ENCODE results near the gene NPBWR2. TPM values are rescaled to one million over a fixed set of nuclear protein-coding genes. Genes with fewer than 3 reads are reported as not detected.

The NPBWR2 gene
- total RNA-seq, 4 donors from 2014 or later, result not detected

DNA sequence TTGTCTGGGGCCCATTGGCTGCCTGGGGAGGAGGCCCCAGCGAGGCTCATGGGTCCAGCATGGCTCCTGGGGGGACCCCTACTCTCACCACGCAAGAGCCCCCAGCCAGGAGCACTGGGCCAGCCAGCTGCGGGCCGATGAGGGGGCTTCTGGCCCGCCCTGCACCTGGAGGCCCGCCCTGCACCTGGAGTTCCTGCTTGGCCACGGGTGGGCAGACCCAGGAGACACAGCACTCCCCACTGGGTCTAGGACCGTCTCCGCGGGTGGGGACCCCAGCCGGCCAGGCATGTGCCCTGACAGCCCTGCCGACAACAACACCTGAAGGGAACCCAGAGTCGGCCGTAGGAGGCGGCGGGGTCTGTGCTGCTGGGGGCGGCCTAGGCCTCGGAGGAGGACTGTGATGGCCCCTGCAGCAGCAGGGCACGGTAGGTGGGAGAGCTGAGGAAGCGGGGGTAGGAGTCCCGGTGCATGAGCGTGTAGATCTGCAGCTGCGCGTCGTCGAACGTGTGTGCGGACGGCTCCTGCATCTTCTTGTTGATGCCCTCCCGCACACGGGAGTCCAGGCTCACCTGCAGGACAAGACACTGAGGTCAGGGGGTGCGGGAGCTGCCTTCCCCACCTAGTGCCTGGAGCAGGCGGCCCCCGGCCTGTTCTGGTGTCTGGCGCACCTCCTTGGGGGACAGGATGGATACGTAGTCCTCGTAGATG lies 33.7 kb downstream of the NPBWR2 start:
- intact Hi-C loops (cut with DNase I; ENCODE audit: low total_unique reads), result no loop called here
- Histone ChIP-seq H3K27ac (no peak overlapping the region), H3K9me3 (no peaks in the 10 kb centered on the region), H3K36me3 (no peaks in the 10 kb centered on the region), H3K4me3 (no peak overlapping the region), H3K27me3 (peaks cover 0 to 12% of the 10 kb centered on the region in 2 donors), H3K4me1 (peaks cover 0 to 2% of the 10 kb centered on the region in 2 donors)
- DNase-seq, result no peak
- TF ChIP-seq, protein P1, sequence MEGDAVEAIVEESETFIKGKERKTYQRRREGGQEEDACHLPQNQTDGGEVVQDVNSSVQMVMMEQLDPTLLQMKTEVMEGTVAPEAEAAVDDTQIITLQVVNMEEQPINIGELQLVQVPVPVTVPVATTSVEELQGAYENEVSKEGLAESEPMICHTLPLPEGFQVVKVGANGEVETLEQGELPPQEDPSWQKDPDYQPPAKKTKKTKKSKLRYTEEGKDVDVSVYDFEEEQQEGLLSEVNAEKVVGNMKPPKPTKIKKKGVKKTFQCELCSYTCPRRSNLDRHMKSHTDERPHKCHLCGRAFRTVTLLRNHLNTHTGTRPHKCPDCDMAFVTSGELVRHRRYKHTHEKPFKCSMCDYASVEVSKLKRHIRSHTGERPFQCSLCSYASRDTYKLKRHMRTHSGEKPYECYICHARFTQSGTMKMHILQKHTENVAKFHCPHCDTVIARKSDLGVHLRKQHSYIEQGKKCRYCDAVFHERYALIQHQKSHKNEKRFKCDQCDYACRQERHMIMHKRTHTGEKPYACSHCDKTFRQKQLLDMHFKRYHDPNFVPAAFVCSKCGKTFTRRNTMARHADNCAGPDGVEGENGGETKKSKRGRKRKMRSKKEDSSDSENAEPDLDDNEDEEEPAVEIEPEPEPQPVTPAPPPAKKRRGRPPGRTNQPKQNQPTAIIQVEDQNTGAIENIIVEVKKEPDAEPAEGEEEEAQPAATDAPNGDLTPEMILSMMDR (IDR thresholded peaks at IDR 0.05), result no peak
- no peak for TF ChIP-seq POLR2A (IDR thresholded peaks at IDR 0.05)

DNA sequence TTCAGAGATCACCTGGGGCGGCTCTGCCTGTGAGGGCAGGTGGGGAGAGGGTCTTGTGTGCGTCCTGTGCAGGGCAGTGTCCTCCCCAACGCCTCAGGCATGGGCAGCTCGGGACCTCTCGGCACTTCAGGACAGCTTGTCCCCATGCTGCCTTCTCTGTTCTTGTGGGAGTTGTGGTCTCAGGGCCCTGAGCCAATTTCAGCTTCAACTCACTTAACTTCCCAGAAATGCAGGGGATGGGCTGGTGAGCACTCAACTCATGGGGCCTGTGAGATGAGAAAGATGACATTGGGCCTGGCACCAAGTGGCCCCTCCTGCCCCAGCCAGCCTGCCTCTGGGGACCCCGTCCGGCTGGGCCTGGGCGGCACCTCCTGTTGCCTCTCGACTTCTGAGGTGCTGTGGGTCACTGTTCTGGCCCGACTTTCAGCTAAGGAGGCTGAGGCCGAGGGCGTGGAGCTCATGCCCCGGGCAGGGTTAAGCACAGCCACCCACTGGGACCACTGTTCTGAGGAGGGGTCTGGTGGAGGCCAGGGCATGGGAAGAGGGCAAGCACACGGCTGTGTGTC lies 34.8 kb downstream of the NPBWR2 start:
- peaks cover 0 to 2% of the 10 kb centered on the region in 2 donors for H3K27me3 ChIP-seq
- H3K27ac ChIP-seq, result no peak overlapping the region
- intact Hi-C loops (cut with DNase I; ENCODE audit: low total_unique reads), result no loop called here
- H3K4me1 ChIP-seq, result no peaks in the 10 kb centered on the region
- H3K36me3 ChIP-seq, result no peaks in the 10 kb centered on the region
- TF ChIP-seq POLR2A (IDR thresholded peaks at IDR 0.05), result no peak
- TF ChIP-seq, protein P1 (IDR thresholded peaks at IDR 0.05), result no peak
- H3K4me3 ChIP-seq, result no peak overlapping the region
- DNase-seq, result no peak
- no peaks in the 10 kb centered on the region for H3K9me3 ChIP-seq

DNA sequence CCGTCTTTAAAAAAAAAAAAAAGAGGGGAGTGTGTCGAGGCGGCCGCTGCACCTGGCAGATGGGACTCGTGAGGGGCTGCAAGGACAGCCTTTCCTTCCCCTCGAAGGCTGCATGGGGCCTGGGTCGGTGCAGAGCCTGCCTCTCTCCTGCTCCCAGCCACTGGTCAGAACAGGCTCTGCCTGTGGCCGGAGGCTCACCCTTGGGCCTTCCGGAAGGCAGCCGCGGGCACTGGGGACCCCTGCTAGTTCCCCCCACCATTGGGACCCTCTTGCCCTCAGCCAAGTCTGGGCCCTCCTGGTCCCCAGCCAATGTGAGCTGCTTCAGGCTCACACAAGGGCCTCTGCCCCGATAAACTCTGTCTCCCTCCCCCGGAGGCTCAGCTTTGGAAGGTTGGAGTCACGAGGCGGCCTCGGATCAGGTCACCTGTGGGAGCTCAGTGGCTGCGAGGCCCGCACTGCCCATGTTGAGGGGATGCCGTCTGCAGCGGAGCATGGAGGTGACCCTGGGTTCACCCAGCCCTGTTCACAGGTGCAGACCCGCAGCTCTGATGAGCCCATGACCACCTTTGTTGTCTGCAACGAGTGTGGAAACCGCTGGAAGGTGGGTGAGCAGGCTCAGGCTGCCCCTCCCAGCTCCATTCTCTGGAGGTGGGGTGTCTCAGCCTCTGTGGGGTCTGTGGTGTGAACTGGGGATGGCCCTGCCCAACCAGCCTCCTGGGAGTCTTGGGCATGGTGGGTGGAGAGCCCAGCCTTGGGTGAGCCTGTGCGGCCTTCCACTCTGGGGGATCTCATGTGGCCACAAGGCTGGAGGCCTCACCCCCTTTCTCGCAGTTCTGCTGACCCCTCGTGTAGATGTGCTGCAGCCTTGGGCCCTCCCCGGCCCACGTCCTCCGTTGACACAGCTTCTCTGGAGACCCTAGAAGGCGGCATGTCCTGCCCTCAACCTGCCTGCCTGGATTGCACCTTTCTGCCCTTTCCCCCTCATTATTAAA lies 35.7 kb downstream of the NPBWR2 start:
- H3K4me3 ChIP-seq, result no peak overlapping the region
- no peaks in the 10 kb centered on the region for H3K4me1 ChIP-seq
- intact Hi-C loops (cut with DNase I; ENCODE audit: low total_unique reads), result no loop called here
- no peaks in the 10 kb centered on the region for H3K36me3 ChIP-seq
- no peaks in the 10 kb centered on the region for H3K27me3 ChIP-seq
- no peak for DNase-seq
- TF ChIP-seq, protein P1 (IDR thresholded peaks at IDR 0.05), result no peak
- no peak for TF ChIP-seq POLR2A (IDR thresholded peaks at IDR 0.05)
- H3K9me3 ChIP-seq, result no peaks in the 10 kb centered on the region
- no peak overlapping the region for H3K27ac ChIP-seq

DNA sequence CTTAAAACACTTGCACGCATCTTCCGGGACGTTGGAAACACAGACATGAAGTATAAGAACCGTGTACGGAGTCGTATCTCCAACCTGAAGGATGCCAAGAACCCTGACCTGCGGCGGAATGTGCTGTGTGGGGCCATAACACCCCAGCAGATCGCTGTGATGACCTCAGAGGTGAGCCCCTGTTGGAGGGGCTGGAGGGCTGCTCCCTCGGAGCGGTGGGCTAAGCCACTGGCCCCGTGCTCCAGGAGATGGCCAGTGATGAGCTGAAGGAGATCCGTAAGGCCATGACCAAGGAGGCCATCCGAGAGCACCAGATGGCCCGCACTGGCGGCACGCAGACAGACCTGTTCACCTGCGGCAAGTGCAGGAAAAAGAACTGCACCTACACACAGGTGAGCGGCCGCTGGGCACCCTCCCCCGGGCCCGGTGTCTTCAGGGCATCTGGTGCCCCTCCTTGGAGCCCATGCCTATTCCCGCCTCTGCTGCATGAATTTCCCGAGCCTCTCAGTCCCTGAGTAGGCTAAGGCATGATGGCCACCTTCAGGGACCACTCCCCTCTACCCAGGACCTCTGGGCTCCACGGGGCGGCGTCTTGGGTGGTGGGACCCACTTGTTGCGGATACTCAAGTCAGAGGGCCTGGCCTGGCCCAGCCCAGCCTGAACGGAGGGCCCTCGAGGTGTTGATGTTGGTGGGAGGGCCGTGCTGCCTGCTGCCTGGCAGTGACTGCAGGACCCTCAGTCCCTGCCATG lies 36.9 kb downstream of the NPBWR2 start:
- Histone ChIP-seq H3K27me3 (no peaks in the 10 kb centered on the region), H3K36me3 (no peaks in the 10 kb centered on the region), H3K27ac (no peak overlapping the region), H3K4me1 (no peaks in the 10 kb centered on the region), H3K9me3 (no peaks in the 10 kb centered on the region), H3K4me3 (no peak overlapping the region)
- DNase-seq, result no peak
- intact Hi-C loops (cut with DNase I; ENCODE audit: low total_unique reads), result no loop called here
- no peak for TF ChIP-seq POLR2A (IDR thresholded peaks at IDR 0.05)
- TF ChIP-seq, protein P1 (IDR thresholded peaks at IDR 0.05), result no peak
